ENCODE data around the gene DYNC2H1. TPM values are rescaled to one million over a fixed set of nuclear protein-coding genes. Genes with fewer than 3 reads are reported as not detected.

The DYNC2H1 gene
- total RNA-seq, 1 donor: 44.9 TPM

- no peak overlapping the region for H3K4me3 ChIP-seq (ENCODE audit: low read depth, low read length)
- no peak for TF ChIP-seq CTCF (IDR thresholded peaks at IDR 0.05; ENCODE audit: insufficient read depth, low read depth, low read length)
- DNase-seq (ENCODE audit: low read depth): no peak
Observed at GRCh38 chr11:103215812-103216211, 106.6 kb downstream of the DYNC2H1 start.

- no peak for TF ChIP-seq CTCF (IDR thresholded peaks at IDR 0.05; ENCODE audit: insufficient read depth, low read depth, low read length)
- DNase-seq (ENCODE audit: low read depth): no peak
- no peak overlapping the region for H3K4me3 ChIP-seq (ENCODE audit: low read depth, low read length)
Observed at GRCh38 chr11:103220133-103220532, 110.9 kb downstream of the DYNC2H1 start.

- no peak for DNase-seq (ENCODE audit: low read depth)
- no peak overlapping the region for H3K4me3 ChIP-seq (ENCODE audit: low read depth, low read length)
- no peak for TF ChIP-seq CTCF (IDR thresholded peaks at IDR 0.05; ENCODE audit: insufficient read depth, low read depth, low read length)
Observed at GRCh38 chr11:103222806-103223205, 113.6 kb downstream of the DYNC2H1 start.

- peak; percentile 13 for DNase-seq (ENCODE audit: low read depth)
- no peak for TF ChIP-seq CTCF (IDR thresholded peaks at IDR 0.05; ENCODE audit: insufficient read depth, low read depth, low read length)
- no peak overlapping the region for H3K4me3 ChIP-seq (ENCODE audit: low read depth, low read length)
Observed at GRCh38 chr11:103228807-103229206, 119.6 kb downstream of the DYNC2H1 start.

GRCh38 chr11:103234974-103235373 lies 125.7 kb downstream of the DYNC2H1 start:
- peak; percentile 87 for DNase-seq (ENCODE audit: low read depth)
- no peak overlapping the region for H3K4me3 ChIP-seq (ENCODE audit: low read depth, low read length)
- no peak for TF ChIP-seq CTCF (IDR thresholded peaks at IDR 0.05; ENCODE audit: insufficient read depth, low read depth, low read length)

- no peak overlapping the region for H3K4me3 ChIP-seq (ENCODE audit: low read depth, low read length)
- DNase-seq (ENCODE audit: low read depth): no peak
- no peak for TF ChIP-seq CTCF (IDR thresholded peaks at IDR 0.05; ENCODE audit: insufficient read depth, low read depth, low read length)
Observed at GRCh38 chr11:103241574-103241973, 132.3 kb downstream of the DYNC2H1 start.

- no peak for TF ChIP-seq CTCF (IDR thresholded peaks at IDR 0.05; ENCODE audit: insufficient read depth, low read depth, low read length)
- no peak for DNase-seq (ENCODE audit: low read depth)
- no peak overlapping the region for H3K4me3 ChIP-seq (ENCODE audit: low read depth, low read length)
Observed at GRCh38 chr11:103254123-103254522, 144.9 kb downstream of the DYNC2H1 start.
